ENCODE measurements around the gene RBM20. TPM values are rescaled to one million over a fixed set of nuclear protein-coding genes. Genes with fewer than 3 reads are reported as not detected.

RBM20 gene
- total RNA-seq, 4 donors from 2014 or later = 0.88 to 3.8 (median 1.9) TPM

DNA sequence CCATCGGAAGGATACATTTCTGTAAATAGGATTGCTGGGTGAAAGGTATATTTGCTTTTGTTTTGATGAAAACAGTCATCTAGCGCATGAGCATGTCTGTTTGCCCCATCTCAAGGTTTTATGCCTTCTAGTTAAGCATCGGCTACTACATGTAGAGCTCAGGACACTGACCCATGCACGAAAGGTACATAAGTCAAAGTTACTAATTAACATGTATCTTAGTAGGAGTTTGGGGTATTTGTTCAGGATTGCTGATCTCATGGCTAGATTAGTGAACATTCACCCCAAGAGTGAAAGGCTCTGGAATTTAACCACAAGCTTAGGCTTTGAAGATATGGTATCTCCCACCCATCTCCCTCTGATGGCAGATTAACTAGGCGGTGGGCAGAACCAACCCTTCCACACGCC is 91.5 kb downstream of the RBM20 start:
- TF ChIP-seq POLR2A (IDR thresholded peaks at IDR 0.05) = no peak
- TF ChIP-seq, protein P1, sequence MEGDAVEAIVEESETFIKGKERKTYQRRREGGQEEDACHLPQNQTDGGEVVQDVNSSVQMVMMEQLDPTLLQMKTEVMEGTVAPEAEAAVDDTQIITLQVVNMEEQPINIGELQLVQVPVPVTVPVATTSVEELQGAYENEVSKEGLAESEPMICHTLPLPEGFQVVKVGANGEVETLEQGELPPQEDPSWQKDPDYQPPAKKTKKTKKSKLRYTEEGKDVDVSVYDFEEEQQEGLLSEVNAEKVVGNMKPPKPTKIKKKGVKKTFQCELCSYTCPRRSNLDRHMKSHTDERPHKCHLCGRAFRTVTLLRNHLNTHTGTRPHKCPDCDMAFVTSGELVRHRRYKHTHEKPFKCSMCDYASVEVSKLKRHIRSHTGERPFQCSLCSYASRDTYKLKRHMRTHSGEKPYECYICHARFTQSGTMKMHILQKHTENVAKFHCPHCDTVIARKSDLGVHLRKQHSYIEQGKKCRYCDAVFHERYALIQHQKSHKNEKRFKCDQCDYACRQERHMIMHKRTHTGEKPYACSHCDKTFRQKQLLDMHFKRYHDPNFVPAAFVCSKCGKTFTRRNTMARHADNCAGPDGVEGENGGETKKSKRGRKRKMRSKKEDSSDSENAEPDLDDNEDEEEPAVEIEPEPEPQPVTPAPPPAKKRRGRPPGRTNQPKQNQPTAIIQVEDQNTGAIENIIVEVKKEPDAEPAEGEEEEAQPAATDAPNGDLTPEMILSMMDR (IDR thresholded peaks at IDR 0.05) = no peak
- no peak overlapping the region for H3K4me3 ChIP-seq
- no peak for DNase-seq
- H3K36me3 ChIP-seq = no peaks in the 10 kb centered on the region
- intact Hi-C loops (cut with DNase I; ENCODE audit: low total_unique reads) = no loop called here
- no peak overlapping the region for H3K27ac ChIP-seq
- H3K9me3 ChIP-seq = no peaks in the 10 kb centered on the region
- H3K27me3 ChIP-seq = no peaks in the 10 kb centered on the region
- no peaks in the 10 kb centered on the region for H3K4me1 ChIP-seq

DNA sequence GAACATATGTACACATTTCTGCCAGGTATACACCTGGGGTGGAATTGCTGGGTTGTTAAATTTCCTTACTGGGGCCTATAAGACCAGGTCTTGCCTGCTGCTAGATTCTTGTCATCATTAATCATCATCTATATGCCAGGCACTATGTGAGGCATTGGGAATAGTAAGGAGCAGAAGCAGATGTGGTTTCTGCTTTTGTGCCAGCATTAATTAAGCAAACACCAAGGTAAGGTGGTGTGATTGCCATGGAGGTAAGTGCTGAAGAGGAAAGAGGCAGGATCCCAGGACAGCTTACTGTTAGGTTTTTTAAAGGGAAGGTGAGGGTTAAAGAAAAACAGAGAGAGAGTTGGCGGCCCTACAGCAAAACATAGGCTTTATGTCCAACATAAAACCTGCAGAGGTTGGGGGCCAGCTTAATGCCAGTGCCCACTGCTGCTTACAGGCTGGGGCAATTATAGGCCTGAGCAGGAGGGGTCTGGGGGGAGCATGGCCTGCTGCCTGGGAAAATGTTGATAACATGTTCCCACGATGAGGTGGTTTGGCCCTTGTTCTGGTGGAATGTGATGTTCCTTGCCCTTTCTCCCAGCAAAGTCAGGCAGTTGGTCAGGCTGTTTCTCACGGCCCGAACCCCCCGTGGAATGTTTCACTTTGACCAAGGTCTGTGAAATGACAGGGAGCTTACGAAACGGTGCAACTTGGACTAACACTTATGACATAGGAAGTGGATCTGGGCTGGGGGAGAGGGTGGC is 93.9 kb downstream of the RBM20 start:
- H3K36me3 ChIP-seq = no peaks in the 10 kb centered on the region
- no peak for DNase-seq
- intact Hi-C loops (cut with DNase I; ENCODE audit: low total_unique reads) = no loop called here
- no peak overlapping the region for H3K4me3 ChIP-seq
- no peak for TF ChIP-seq POLR2A (IDR thresholded peaks at IDR 0.05)
- TF ChIP-seq, protein P1 (IDR thresholded peaks at IDR 0.05) = no peak
- no peaks in the 10 kb centered on the region for H3K27me3 ChIP-seq
- H3K9me3 ChIP-seq = no peaks in the 10 kb centered on the region
- no peaks in the 10 kb centered on the region for H3K4me1 ChIP-seq
- no peak overlapping the region for H3K27ac ChIP-seq

DNA sequence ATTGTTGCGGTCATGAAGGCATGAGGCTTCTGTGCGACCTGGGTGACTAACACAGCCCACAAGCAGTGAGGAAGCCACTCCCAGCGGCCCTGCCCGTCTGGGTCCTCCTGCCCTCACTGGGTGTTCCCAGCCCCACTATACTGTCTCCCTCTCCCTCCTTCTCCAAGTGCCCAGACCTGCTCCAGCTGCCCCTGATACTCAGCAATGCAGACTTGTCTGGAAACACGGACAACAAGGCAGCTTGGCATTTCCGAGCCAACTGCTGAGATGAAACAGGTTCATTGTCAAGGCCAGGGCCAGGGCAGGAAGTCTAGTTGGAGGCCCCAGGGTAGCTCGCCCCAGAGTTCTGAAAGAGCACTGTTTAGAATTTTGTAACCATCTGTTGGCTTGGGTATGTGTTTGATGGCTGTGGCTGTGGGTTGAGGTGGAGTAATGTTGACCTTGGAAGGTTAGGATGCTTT is 95.7 kb downstream of the RBM20 start:
- intact Hi-C loops (cut with DNase I; ENCODE audit: low total_unique reads) = loop anchor here (5.0 kb wide), 1 partner anchor 152 kb away; no protein-coding TSS in a partner anchor
- no peak for TF ChIP-seq POLR2A (IDR thresholded peaks at IDR 0.05)
- TF ChIP-seq, protein P1 (IDR thresholded peaks at IDR 0.05) = no peak
- H3K4me3 ChIP-seq = no peak overlapping the region
- H3K9me3 ChIP-seq = no peaks in the 10 kb centered on the region
- no peaks in the 10 kb centered on the region for H3K36me3 ChIP-seq
- H3K4me1 ChIP-seq = no peaks in the 10 kb centered on the region
- no peak for DNase-seq
- H3K27me3 ChIP-seq = no peaks in the 10 kb centered on the region
- no peak overlapping the region for H3K27ac ChIP-seq

DNA sequence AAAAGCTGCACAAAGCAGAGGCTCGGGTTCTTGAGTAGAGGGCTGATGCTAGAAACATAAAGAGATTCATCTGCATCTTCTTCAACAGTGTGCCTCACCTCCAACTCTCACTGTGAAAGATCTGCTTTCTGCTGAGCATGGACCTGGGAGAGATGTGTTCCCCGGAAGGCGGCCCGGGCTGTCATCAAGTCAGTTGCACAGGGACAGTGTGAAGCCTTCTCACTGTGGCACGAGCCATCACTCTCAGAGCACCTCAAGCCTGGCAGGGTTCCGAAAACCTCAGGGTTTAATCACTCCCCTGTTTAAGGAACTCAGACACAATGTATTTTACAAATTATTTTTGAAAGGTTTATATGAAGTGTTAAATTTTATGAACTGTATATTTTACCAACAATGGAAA is 98.7 kb downstream of the RBM20 start:
- DNase-seq = no peak
- TF ChIP-seq, protein P1 (IDR thresholded peaks at IDR 0.05) = no peak
- TF ChIP-seq POLR2A (IDR thresholded peaks at IDR 0.05) = no peak
- no peaks in the 10 kb centered on the region for H3K4me1 ChIP-seq
- no peaks in the 10 kb centered on the region for H3K36me3 ChIP-seq
- H3K4me3 ChIP-seq = no peak overlapping the region
- H3K9me3 ChIP-seq = no peaks in the 10 kb centered on the region
- intact Hi-C loops (cut with DNase I; ENCODE audit: low total_unique reads) = loop anchor here (5.0 kb wide), 1 partner anchor 150 kb away; no protein-coding TSS in a partner anchor
- H3K27me3 ChIP-seq = no peaks in the 10 kb centered on the region
- H3K27ac ChIP-seq = no peak overlapping the region

DNA sequence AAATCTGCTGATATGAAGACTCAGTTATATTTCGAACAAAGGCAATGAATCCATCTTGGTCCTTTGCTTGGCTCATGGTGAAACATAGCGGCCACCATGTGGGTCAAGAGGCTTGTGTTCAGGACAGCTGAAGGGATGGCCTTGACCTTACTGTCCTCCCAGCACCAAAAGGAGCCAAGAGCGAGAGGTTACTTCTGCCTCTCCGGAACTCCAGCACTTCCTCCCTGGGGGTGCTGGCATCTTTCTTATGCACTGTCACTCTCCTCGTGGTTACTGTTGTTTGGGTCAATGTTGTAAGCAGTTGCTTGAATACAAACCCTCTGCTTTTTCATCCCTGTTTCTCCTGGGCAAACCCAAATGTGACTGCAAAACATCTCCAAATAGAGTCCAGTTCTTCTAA is 100.6 kb downstream of the RBM20 start:
- DNase-seq = no peak
- TF ChIP-seq POLR2A (IDR thresholded peaks at IDR 0.05) = no peak
- TF ChIP-seq, protein P1 (IDR thresholded peaks at IDR 0.05) = no peak
- intact Hi-C loops (cut with DNase I; ENCODE audit: low total_unique reads) = loop anchor here (5.0 kb wide), 1 partner anchor 148 kb away; no protein-coding TSS in a partner anchor
- Histone ChIP-seq H3K4me3 (no peak overlapping the region), H3K4me1 (no peaks in the 10 kb centered on the region), H3K27me3 (no peaks in the 10 kb centered on the region), H3K27ac (no peak overlapping the region), H3K36me3 (no peaks in the 10 kb centered on the region), H3K9me3 (no peaks in the 10 kb centered on the region)

Measured in uterus (tissue), 4 donors.